Motor neuron (in vitro differentiated cells): ENCODE measurements around the gene MT1H. TPM values are rescaled to one million over a fixed set of nuclear protein-coding genes. Genes with fewer than 3 reads are reported as not detected.

Experiments used
- ATAC-seq, 8 experiments: fragments of 200-7000 bp; cut with Tn5 transposase; replicated peaks in 6 of 8; 2 replicates each; pipeline ENCODE4 v1.8.0; 2021; ENCODE audit warnings: mild to moderate bottlenecking in 8 of 8, moderate library complexity in 8 of 8
- H3K27ac ChIP-seq, 2 donors: fragments of 250-450 bp; sonication (Bioruptor Pico); 2 replicates each; pipeline ENCODE4 v1.9.0; 2021; ENCODE audit warnings: antibody characterized with exemption in 2 of 2, mild to moderate bottlenecking in 2 of 2, moderate library complexity in 1 of 2
- H3K4me1 ChIP-seq, 2 donors: fragments of 250-450 bp; sonication (Bioruptor Pico); replicated peaks in 1 of 2; 2 replicates each; pipeline ENCODE4 v1.6.1; 2021; ENCODE audit warnings: antibody characterized with exemption in 2 of 2, mild to moderate bottlenecking in 2 of 2, moderate library complexity in 1 of 2
- H3K4me3 ChIP-seq, 5 donors: fragments of 250-450 bp; sonication (Bioruptor Pico); 2 replicates each; pipeline ENCODE4 v1.9.0; 2021; ENCODE audit warnings: antibody characterized with exemption in 5 of 5, mild to moderate bottlenecking in 5 of 5, moderate library complexity in 4 of 5
- WGBS, 10 experiments: fragments of 450-650 bp; shearing (Covaris generic); methylation state at CpG; one replicate each; pipeline ENCODE4 v1.0.0; 2022; 5-methylcytosine and 5-hydroxymethylcytosine counted together
- in situ Hi-C, 9 experiments: fragments of 400-800 bp; cut with MboI; loops; one replicate each; pipeline ENCODE4 v1.15.0; 2021; ENCODE audit warnings: low sequenced_read_pairs in 9 of 9, low pct_unique_long_range_greater_than_20kb in 2 of 9; ENCODE audit not compliant: unreplicated experiment in 9 of 9
- total RNA-seq, 8 experiments: library from RNA; unstranded; fragments of 300-600 nt; gene quantifications; 2 replicates each; pipeline versions ENCODE4 v1.2.3 to v1.2.4, GENCODE V29; 2022

The MT1H gene
- total RNA-seq, 8 experiments from 2014 or later, result 0.66 to 9.9 TPM; not detected in 6

- WGBS, 10 experiments, result 17 to 100% (median 50%) methylated on average over 1 to 10 of the region's 10 CpGs; no CpG with 5 or more reads in 3 of the 10 experiments
- peaks cover 9 to 13% of the 10 kb centered on the region in 2 donors for H3K4me1 ChIP-seq
- in situ Hi-C loops, result no loop called here
- ATAC-seq, result no peak
- no peak overlapping the region for H3K4me3 ChIP-seq
- no peak overlapping the region for H3K27ac ChIP-seq
Observed at GRCh38 chr16:56631197-56631596, 38.4 kb upstream of the MT1H start.

DNA sequence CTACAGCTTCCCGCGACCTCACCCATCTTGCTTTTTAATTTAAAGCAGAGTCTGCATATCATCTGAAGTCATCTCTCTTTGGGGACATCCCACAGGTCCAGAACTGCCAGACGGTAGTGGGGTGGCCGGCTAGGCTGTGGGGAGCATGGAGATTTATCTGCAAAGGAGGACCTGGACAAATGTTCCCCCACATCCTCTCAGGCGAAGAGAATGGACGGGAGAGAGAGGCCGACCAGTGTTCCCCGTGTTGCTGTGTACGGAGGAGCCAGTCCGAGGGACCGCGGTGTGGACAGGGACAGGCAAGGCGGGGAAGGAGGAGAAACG is 37.8 kb upstream of the MT1H start:
- Histone ChIP-seq H3K4me3 (peak overlapping the region in 2 of 5 donors; percentile 12 to 13), H3K27ac (no peak overlapping the region), H3K4me1 (peaks cover 9 to 13% of the 10 kb centered on the region in 2 donors)
- WGBS, 10 experiments, result 0 to 40% (median 6%) methylated on average over 1 to 5 of the region's 14 CpGs; no CpG with 5 or more reads in 4 of the 10 experiments
- in situ Hi-C loops, result no loop called here
- no peak for ATAC-seq

GRCh38 chr16:56632156-56632847 is 37.3 kb upstream of the MT1H start, which contains the start of gene MT1M:
TSS of gene MT1M (plus strand) at chr16:56632659. CDS start at chr16:56632732, 73 bp downstream.
- peak within 1 kb of the TSS in 4 of 5 donors; percentile 1 to 16 (median 12) for H3K4me3 ChIP-seq
- peak; percentile 80 to 93 (median 85) for ATAC-seq
- WGBS, 10 experiments, result 0 to 7% (median 2%) methylated on average over 2 to 11 of the region's 61 CpGs; no CpG with 5 or more reads in 5 of the 10 experiments
- in situ Hi-C loops, result no loop called here
- no peak within 1 kb of the TSS for H3K27ac ChIP-seq
- H3K4me1 ChIP-seq, result peaks cover 9 to 13% of the 10 kb centered on the region in 2 donors

DNA sequence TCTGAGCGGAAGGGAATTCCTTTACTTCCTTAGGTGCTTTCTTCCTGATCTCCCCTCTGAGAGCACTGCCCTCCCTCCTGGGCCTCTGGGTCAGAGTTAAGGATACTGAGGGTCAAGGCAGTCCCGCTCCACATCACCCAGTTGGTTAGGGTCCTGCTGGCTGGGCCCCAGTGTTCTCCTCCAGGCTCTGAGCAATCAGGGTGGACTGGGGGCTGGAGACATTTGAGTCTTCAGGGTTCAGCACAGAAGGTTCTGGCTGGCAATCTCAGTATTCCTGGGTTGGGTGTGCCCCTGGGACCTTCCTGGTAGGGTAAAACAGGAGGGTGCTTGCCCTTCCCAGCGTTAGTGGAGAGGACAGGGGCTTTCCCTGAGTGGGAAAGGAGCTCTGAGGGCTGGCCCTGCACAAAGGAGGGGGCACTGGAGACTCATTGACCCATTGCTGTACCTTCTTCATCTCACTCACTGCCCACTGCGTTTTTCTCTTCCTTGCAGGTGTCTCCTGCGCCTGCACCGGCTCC is 36.7 kb upstream of the MT1H start:
- WGBS, 10 experiments, result 0 to 80% (median 40%) methylated on average over 1 to 2 of the region's 6 CpGs; no CpG with 5 or more reads in 4 of the 10 experiments
- peak in 2 of 8 experiments; percentile 4 for ATAC-seq
- Histone ChIP-seq H3K4me1 (peaks cover 9 to 13% of the 10 kb centered on the region in 2 donors), H3K27ac (no peak overlapping the region), H3K4me3 (no peak overlapping the region)
- in situ Hi-C loops, result no loop called here

GRCh38 chr16:56633535-56633934 is 36.1 kb upstream of the MT1H start:
- Histone ChIP-seq H3K4me3 (no peak overlapping the region), H3K27ac (no peak overlapping the region), H3K4me1 (peaks cover 10 to 19% of the 10 kb centered on the region in 2 donors)
- 17 to 70% (median 38%) methylated on average over 1 to 4 of the region's 7 CpGs; no CpG with 5 or more reads in 3 of the 10 experiments for WGBS, 10 experiments
- no peak for ATAC-seq
- in situ Hi-C loops, result no loop called here

- no peak overlapping the region for H3K27ac ChIP-seq
- H3K4me1 ChIP-seq, result peaks cover 13 to 22% of the 10 kb centered on the region in 2 donors
- in situ Hi-C loops, result no loop called here
- WGBS, 10 experiments, result 0 to 93% (median 40%) methylated on average over 1 to 14 of the region's 47 CpGs; no CpG with 5 or more reads in 1 of the 10 experiments
- no peak for ATAC-seq
- H3K4me3 ChIP-seq, result no peak overlapping the region
Observed at GRCh38 chr16:56634715-56635440, 34.7 kb upstream of the MT1H start.

- Histone ChIP-seq H3K27ac (no peak overlapping the region), H3K4me3 (no peak overlapping the region), H3K4me1 (peaks cover 13 to 22% of the 10 kb centered on the region in 2 donors)
- ATAC-seq, result no peak
- 0 to 100% (median 8%) methylated on average over 1 to 12 of the region's 40 CpGs; no CpG with 5 or more reads in 6 of the 10 experiments for WGBS, 10 experiments
- in situ Hi-C loops, result no loop called here
Observed at GRCh38 chr16:56635441-56635967, 34.1 kb upstream of the MT1H start.

DNA sequence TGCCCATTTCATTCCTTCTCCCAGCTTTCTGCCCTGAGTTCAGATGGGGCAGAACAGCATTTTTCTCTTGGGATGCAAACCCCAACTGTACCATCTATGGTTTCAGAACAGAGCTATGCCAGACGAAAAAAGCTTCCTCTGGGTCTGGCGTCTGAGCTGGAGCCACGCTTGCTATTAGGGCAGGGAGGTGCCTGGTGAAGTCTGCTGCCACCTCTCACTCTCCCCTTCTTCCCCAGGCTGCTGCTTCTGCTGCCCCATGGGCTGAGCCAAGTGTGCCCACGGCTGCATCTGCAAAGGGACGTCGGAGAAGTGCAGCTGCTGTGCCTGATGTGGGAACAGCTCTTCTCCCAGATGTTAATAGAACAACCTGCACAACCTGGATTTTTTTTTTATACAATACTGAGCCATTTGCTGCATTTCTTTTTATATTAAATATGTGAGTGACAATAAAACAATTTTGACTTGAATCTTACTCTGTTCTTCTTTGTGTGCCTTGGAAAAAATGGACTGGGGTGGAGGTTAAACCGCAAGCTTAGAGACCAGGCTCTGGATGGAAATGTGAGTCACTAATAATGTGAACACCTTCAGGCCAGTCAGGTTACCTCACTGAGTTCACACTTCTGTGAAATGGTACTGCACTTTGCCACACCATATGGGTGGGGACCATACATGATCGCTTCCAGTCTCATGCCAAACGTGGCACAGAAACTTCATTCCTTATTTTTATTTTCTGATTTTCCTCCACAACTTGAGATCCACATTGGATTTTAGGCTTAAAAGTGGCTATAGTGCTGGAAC is 32.8 kb upstream of the MT1H start:
- 0 to 71% (median 12%) methylated on average over 1 to 5 of the region's 9 CpGs; no CpG with 5 or more reads in 4 of the 10 experiments for WGBS, 10 experiments
- Histone ChIP-seq H3K27ac (no peak overlapping the region), H3K4me1 (peaks cover 13 to 22% of the 10 kb centered on the region in 2 donors), H3K4me3 (no peak overlapping the region)
- in situ Hi-C loops, result no loop called here
- ATAC-seq, result no peak

- H3K27ac ChIP-seq, result no peak within 1 kb of the TSS
- peak within 1 kb of the TSS; percentile 26 to 35 (median 28) for H3K4me3 ChIP-seq
- peaks cover 9 to 13% of the 10 kb centered on the region in 2 donors for H3K4me1 ChIP-seq
- WGBS, 10 experiments, result 0 to 54% (median 9%) methylated on average over 2 to 29 of the region's 68 CpGs; no CpG with 5 or more reads in 2 of the 10 experiments
- ATAC-seq, result peak; percentile 77 to 89 (median 84)
- in situ Hi-C loops, result no loop called here
Observed at GRCh38 chr16:56637814-56638750, 31.5 kb upstream of the MT1H start, which contains the start of gene MT1A. TSS of gene MT1A (plus strand) at chr16:56638666. CDS start at chr16:56638739, 73 bp downstream.

DNA sequence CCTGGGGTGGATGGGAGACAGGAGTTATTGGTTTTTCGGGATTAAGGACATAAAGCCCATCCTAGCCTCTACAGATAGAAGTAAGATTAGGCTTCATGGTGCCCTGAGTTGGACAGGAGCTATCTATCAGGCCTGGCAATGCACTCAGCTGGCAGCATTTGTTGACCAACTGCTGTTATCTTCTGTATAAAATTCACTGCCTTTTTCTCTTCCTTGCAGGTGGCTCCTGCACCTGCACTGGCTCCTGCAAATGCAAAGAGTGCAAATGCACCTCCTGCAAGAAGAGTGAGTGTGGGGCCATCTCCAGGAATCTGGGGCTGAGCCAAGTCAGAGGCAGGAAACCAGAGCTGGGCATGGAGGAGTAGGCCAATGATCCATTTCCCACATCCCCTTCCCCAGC is 30.6 kb upstream of the MT1H start:
- 0 to 40% (median 14%) methylated on average over 1 of the region's 1 CpG; no CpG with 5 or more reads in 6 of the 10 experiments for WGBS, 10 experiments
- in situ Hi-C loops, result no loop called here
- Histone ChIP-seq H3K4me3 (no peak overlapping the region), H3K27ac (no peak overlapping the region), H3K4me1 (peaks cover 9 to 18% of the 10 kb centered on the region in 2 donors)
- ATAC-seq, result no peak

- 56 to 88% (median 71%) methylated on average over 1 of the region's 1 CpG; no CpG with 5 or more reads in 1 of the 10 experiments for WGBS, 10 experiments
- Histone ChIP-seq H3K27ac (no peak overlapping the region), H3K4me3 (no peak overlapping the region), H3K4me1 (peaks cover 9 to 18% of the 10 kb centered on the region in 2 donors)
- in situ Hi-C loops, result no loop called here
- no peak for ATAC-seq
Observed at GRCh38 chr16:56640076-56640475, 29.5 kb upstream of the MT1H start.
